GM10248 (cell line): ENCODE data around the gene KRT6C.
"Not testable (repeated sequence)": the region's sequence is repeated elsewhere in the genome, so short reads cannot be mapped to it uniquely, and the experiment has no call there.

Experiments
- CTCF ChIA-PET: fragments of 300-600 bp; sonication (Branson Sonifier 250); formaldehyde crosslinking; extraction: SDS; loops from one replicate; lab custom pipeline; 2021; ENCODE audit warnings: antibody characterized with exemption; lab: Yijun Ruan, JAX
- POLR2A ChIA-PET: fragments of 350-650 bp; sonication (Branson Sonifier 250); formaldehyde crosslinking; extraction: SDS; loops from one replicate; lab custom pipeline; 2020; ENCODE audit warnings: antibody characterized with exemption; lab: Yijun Ruan, JAX
- DNase-seq: peaks from one replicate; pipeline ENCODE4 v3.0.0; 2012; ENCODE audit errors: extremely low spot score
- CTCF ChIP-seq: IDR thresholded peaks from 2 replicates; pipeline ENCODE4 v1.5.1; 2012; ENCODE audit warnings: mild to moderate bottlenecking, low read depth; ENCODE audit errors: extremely low read depth, missing control alignments, control extremely low read depth

The KRT6C gene

GRCh38 chr12:52494518-52494917, 20.9 kb upstream of the KRT6C start:
- no peak for DNase-seq
- POLR2A ChIA-PET = no interaction called here
- TF ChIP-seq CTCF = no peak
- CTCF ChIA-PET = interaction anchor here (1.4 kb wide), 1 partner anchor 19 kb away, joined by 3 read pairs; no protein-coding TSS in a partner anchor

- TF ChIP-seq CTCF = no peak
- POLR2A ChIA-PET = no interaction called here
- CTCF ChIA-PET = interaction anchor here (1.4 kb wide), 2 partner anchors 14 to 19 kb away, joined by 3 read pairs; no protein-coding TSS in a partner anchor
- DNase-seq = no peak
These were observed 20.5 kb upstream of the KRT6C start for GRCh38 chr12:52494100-52494499.

- no peak for TF ChIP-seq CTCF
- ChIA-PET CTCF (interaction anchor here (1.4 kb wide), 2 partner anchors 15 to 18 kb away, joined by 3 read pairs; no protein-coding TSS in a partner anchor), POLR2A (no interaction called here)
- no peak for DNase-seq
These were observed 19.6 kb upstream of the KRT6C start, which contains the start of gene KRT6A for GRCh38 chr12:52493172-52493571. Gene KRT6A, minus strand, starts transcription at chr12:52493257. Its CDS starts 69 bp downstream, at chr12:52493188.

- POLR2A ChIA-PET, DNase-seq, CTCF ChIA-PET: not testable (repeated sequence)
These were observed 18.8 kb upstream of the KRT6C start for GRCh38 chr12:52492405-52492804.

GRCh38 chr12:52491495-52491894, 17.9 kb upstream of the KRT6C start:
- POLR2A ChIA-PET, DNase-seq, CTCF ChIA-PET: not testable (repeated sequence)

- ChIA-PET CTCF (interaction anchor here (1.5 kb wide), 1 partner anchor 8 kb away, joined by 3 read pairs; no protein-coding TSS in a partner anchor), POLR2A (no interaction called here)
- no peak for TF ChIP-seq CTCF
- no peak for DNase-seq
These were observed 15.1 kb upstream of the KRT6C start for GRCh38 chr12:52488736-52489135.

- DNase-seq, POLR2A ChIA-PET, CTCF ChIA-PET: not testable (repeated sequence)
These were observed 14.3 kb upstream of the KRT6C start for GRCh38 chr12:52487744-52488443.

- DNase-seq = no peak
- no peak for TF ChIP-seq CTCF
- ChIA-PET POLR2A (no interaction called here), CTCF (no interaction called here)
These were observed 13.6 kb upstream of the KRT6C start for GRCh38 chr12:52487211-52487610.
